Measurements from ENCODE around the gene ILDR1.

DNA sequence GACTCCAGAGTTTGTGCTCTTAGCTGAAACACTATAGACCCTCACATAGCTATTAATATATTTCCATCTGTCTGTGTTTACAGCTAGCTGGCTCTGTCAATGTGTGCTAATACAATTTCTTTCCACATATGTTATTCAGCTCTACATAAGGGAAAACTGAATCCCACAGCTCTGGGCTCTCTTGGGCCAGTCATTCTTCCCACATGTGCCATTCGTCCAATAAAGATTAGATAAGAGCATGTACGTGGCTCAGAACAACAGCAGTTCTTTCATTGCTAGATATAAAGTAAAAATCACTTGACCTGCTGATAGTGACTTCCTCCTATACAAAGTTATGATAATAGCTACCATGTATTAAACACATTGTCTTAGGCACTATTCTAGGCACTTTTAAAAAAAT lies 2.8 kb upstream of the ILDR1 start:
- no peak for TF ChIP-seq FOS (IDR thresholded peaks at IDR 0.05; ENCODE audit: low read depth, low read length)
- TF ChIP-seq RAD21 (IDR thresholded peaks at IDR 0.05; ENCODE audit: low read length), result no peak
- TF ChIP-seq, protein P1, sequence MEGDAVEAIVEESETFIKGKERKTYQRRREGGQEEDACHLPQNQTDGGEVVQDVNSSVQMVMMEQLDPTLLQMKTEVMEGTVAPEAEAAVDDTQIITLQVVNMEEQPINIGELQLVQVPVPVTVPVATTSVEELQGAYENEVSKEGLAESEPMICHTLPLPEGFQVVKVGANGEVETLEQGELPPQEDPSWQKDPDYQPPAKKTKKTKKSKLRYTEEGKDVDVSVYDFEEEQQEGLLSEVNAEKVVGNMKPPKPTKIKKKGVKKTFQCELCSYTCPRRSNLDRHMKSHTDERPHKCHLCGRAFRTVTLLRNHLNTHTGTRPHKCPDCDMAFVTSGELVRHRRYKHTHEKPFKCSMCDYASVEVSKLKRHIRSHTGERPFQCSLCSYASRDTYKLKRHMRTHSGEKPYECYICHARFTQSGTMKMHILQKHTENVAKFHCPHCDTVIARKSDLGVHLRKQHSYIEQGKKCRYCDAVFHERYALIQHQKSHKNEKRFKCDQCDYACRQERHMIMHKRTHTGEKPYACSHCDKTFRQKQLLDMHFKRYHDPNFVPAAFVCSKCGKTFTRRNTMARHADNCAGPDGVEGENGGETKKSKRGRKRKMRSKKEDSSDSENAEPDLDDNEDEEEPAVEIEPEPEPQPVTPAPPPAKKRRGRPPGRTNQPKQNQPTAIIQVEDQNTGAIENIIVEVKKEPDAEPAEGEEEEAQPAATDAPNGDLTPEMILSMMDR (conservative IDR thresholded peaks at IDR 0.05; ENCODE audit: low read depth, low read length), result no peak
- TF ChIP-seq, protein P2, sequence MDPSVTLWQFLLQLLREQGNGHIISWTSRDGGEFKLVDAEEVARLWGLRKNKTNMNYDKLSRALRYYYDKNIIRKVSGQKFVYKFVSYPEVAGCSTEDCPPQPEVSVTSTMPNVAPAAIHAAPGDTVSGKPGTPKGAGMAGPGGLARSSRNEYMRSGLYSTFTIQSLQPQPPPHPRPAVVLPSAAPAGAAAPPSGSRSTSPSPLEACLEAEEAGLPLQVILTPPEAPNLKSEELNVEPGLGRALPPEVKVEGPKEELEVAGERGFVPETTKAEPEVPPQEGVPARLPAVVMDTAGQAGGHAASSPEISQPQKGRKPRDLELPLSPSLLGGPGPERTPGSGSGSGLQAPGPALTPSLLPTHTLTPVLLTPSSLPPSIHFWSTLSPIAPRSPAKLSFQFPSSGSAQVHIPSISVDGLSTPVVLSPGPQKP (IDR thresholded peaks at IDR 0.05; ENCODE audit: borderline replicate concordance, low read depth, low read length), result no peak
- no peak for TF ChIP-seq MAZ (IDR thresholded peaks at IDR 0.05; ENCODE audit: borderline replicate concordance, low read depth, low read length)
- TF ChIP-seq POLR2A (IDR thresholded peaks at IDR 0.05; ENCODE audit: low read depth, low read length), result no peak
